Bronchial epithelial cell (primary cell): ENCODE results near the gene VKORC1L1. TPM values are rescaled to one million over a fixed set of nuclear protein-coding genes. Genes with fewer than 3 reads are reported as not detected.
"Not testable (repeated sequence)": the region's sequence is repeated elsewhere in the genome, so short reads cannot be mapped to it uniquely, and the experiment has no call there.

Experiments
- DNase-seq: peaks from one replicate; pipeline ENCODE4 v3.0.0-alpha.2; 2010; ENCODE audit warnings: low read depth
- FAIRE-seq: peaks from 2 replicates; lab custom pipeline; 2011; peaks lifted over from hg19 to GRCh38; lab: Jason Lieb, UNC
- H3K27me3 ChIP-seq: 2 replicates; pipeline ENCODE4 v1.5.1; 2011; ENCODE audit warnings: low read length; ENCODE audit not compliant: control insufficient read depth, insufficient read depth
- H3K36me3 ChIP-seq: 2 replicates; pipeline ENCODE4 v1.5.1; 2011; ENCODE audit warnings: low read length; ENCODE audit not compliant: control insufficient read depth, insufficient read depth
- H3K4me3 ChIP-seq: 2 replicates; pipeline ENCODE4 v1.5.1; 2011; ENCODE audit warnings: mild to moderate bottlenecking, low read depth, low read length, control low read depth
- total RNA-seq: library from RNA; depleted of rRNA; stranded (reverse); fragments of >200 nt; gene quantifications from 2 replicates; pipeline ENCODE4 v1.2.1, GENCODE V29; 2014
- TF ChIP-seq, protein P1 (sequence below): IDR thresholded peaks from 2 replicates; pipeline ENCODE4 v1.5.1; 2011; ENCODE audit warnings: mild to moderate bottlenecking, moderate library complexity, low read length, control low read depth, inconsistent platforms; ENCODE audit not compliant: insufficient read depth, severe bottlenecking

The VKORC1L1 gene
- total RNA-seq, 1 donor from 2014 or later = 11.6 TPM

DNA sequence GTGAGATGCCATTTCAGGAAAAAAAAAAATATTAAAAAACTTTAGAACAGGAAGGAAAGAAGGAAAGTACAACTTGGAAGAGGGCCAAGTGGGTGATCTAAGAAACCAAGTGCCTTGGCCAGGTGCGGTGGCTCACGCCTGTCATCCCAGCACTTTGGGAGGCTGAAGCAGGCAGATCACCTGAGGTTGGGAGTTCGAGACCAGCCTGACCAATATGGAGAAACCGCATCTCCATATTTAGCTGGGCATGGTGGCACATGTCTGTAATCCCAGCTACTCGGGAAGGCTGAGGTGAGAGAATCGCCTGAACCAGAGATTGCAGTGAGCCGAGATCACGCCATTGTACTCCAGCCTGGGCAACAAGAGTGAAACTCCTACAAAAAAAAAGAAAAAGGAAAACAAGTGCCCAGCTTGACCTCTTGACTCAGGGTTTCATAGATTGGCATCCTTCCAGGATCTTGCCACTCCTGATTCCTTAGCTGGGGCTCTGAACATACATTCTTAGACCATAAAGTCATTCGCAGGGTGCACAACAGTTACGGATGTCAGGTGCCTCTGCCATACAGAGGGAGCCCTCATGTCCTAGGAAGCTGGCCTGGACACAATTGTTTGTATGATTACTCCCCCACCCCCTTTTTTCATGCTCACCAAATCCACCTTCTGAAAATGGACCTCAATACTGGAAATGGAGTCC is 111.2 kb downstream of the VKORC1L1 start:
- Histone ChIP-seq H3K4me3 (no peak overlapping the region), H3K27me3 (no peaks in the 10 kb centered on the region), H3K36me3 (no peaks in the 10 kb centered on the region)
- FAIRE-seq (no peak), DNase-seq (peak; percentile 68)
- TF ChIP-seq, protein P1, sequence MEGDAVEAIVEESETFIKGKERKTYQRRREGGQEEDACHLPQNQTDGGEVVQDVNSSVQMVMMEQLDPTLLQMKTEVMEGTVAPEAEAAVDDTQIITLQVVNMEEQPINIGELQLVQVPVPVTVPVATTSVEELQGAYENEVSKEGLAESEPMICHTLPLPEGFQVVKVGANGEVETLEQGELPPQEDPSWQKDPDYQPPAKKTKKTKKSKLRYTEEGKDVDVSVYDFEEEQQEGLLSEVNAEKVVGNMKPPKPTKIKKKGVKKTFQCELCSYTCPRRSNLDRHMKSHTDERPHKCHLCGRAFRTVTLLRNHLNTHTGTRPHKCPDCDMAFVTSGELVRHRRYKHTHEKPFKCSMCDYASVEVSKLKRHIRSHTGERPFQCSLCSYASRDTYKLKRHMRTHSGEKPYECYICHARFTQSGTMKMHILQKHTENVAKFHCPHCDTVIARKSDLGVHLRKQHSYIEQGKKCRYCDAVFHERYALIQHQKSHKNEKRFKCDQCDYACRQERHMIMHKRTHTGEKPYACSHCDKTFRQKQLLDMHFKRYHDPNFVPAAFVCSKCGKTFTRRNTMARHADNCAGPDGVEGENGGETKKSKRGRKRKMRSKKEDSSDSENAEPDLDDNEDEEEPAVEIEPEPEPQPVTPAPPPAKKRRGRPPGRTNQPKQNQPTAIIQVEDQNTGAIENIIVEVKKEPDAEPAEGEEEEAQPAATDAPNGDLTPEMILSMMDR = no peak

DNA sequence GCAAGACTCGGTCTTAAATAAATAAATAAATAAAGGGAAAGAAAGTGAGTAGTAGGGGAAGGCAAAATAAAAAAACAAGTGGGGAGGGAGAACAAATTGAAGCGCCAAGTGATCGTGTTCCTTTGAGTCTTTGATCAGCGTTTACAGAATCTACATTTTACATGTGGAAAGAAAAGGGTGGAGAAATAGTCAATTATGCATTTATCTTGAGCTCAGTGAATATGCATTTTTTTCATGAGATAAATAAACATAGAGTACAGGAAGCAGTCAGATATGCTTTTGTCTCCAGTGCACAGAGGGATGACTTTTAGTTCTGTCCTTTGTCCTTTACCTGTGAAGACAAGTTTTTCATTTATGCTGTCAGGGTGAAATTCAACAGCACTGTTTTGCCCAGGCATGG is 115.2 kb downstream of the VKORC1L1 start:
- H3K36me3 ChIP-seq = no peaks in the 10 kb centered on the region
- TF ChIP-seq, protein P1 = no peak
- FAIRE-seq (no peak), DNase-seq (peak; percentile 13)
- H3K4me3 ChIP-seq = no peak overlapping the region
- no peaks in the 10 kb centered on the region for H3K27me3 ChIP-seq

DNA sequence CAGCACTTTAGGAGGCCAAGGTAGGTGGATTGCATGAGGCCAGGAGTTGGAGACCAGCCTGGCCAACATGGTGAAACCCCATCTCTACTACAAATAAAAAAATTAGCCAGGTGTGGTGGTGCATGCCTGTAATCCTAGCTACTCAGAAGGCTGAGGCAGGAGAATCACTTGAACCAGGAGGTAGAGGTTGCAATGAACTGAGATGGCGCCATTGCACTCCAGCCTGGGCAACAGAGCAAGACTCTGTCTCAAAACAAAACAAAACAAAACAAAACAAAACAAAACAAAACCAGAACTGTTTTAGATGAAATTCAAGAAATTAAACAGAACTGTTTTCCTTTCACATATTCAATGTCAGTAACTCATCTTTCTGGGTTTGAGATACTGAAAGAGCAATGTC is 115.6 kb downstream of the VKORC1L1 start:
- not testable (repeated sequence) for H3K36me3 ChIP-seq, DNase-seq, FAIRE-seq, H3K4me3 ChIP-seq, H3K27me3 ChIP-seq

DNA sequence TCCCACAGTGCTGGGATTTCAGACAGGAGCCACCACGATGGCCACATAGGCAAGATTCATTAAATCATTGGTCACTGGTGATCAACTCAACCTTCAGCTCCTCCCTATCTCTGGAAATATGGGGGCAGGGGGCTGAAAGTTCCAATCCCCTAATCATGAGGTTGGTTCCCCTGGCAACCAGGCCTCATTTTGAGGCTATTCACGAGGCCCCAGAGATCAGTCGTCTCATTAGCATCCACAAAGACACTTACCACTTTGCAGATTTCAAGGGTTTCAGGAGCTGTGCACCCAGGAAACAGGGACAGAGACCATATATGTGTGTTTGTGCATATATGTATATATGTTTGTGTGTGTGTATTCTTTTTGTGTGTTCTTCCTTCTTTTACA is 116.8 kb downstream of the VKORC1L1 start:
- no peak for DNase-seq
- no peak overlapping the region for H3K4me3 ChIP-seq
- no peaks in the 10 kb centered on the region for H3K36me3 ChIP-seq
- no peak for FAIRE-seq
- H3K27me3 ChIP-seq = no peaks in the 10 kb centered on the region
- TF ChIP-seq, protein P1 = no peak

DNA sequence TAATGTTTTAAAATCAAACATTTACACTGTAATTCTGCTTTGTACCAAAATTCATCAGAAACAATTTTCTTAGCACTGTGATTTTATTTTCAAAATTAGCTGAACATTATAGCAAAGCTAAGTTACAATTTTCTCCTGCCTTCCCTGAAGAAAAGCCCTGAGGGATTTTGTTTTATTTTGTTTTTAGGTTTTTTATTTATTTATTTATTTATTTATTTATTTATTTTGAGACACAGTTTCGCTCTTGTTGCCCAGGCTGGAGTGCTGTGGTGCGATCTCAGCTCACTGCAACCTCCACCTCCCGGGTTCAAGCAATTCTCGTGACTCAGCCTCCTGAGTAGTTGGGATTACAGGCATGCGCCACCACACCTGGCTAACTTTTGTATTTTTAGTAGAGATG is 119.0 kb downstream of the VKORC1L1 start:
- H3K27me3 ChIP-seq, FAIRE-seq, H3K4me3 ChIP-seq, H3K36me3 ChIP-seq, DNase-seq: not testable (repeated sequence)

DNA sequence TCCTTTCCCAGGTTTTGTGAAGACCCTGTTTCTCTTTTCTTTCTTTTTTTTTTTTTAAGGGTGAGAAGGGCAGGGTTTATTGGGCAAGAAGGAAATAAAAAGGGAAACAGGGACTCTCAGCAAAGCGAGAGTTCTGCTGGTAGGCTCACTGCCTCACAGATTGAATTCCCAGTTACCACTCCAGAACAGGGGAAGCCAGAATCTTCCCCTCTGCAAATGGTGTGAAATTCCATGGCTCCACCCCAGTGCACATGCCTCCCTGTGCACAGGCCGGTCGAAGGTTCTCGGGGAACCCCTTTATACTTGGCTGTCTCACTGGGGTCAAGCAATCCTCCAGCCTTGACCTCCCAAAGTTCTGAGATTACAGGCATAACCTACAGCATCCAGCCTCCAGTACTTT is 119.7 kb downstream of the VKORC1L1 start:
- Histone ChIP-seq H3K27me3 (no peaks in the 10 kb centered on the region), H3K4me3 (no peak overlapping the region), H3K36me3 (no peaks in the 10 kb centered on the region)
- FAIRE-seq (no peak), DNase-seq (no peak)
- TF ChIP-seq, protein P1 = no peak

DNA sequence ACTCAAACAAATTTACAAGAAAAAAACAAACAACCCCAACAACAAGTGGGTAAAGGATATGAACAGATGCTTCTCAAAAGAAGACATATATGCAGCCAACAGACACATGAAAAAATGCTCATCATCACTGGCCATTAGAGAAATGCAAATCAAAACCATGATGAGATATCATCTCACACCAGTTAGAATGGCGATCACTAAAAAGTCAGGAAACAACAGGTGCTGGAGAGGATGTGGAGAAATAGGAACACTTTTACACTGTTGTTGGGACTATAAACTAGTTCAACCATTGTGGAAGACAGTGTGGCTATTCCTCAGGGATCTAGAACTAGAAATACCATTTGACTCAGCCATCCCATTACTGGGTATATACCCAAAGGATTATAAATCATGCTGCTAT is 122.1 kb downstream of the VKORC1L1 start:
- H3K4me3 ChIP-seq, H3K36me3 ChIP-seq, H3K27me3 ChIP-seq, FAIRE-seq, DNase-seq: not testable (repeated sequence)

DNA sequence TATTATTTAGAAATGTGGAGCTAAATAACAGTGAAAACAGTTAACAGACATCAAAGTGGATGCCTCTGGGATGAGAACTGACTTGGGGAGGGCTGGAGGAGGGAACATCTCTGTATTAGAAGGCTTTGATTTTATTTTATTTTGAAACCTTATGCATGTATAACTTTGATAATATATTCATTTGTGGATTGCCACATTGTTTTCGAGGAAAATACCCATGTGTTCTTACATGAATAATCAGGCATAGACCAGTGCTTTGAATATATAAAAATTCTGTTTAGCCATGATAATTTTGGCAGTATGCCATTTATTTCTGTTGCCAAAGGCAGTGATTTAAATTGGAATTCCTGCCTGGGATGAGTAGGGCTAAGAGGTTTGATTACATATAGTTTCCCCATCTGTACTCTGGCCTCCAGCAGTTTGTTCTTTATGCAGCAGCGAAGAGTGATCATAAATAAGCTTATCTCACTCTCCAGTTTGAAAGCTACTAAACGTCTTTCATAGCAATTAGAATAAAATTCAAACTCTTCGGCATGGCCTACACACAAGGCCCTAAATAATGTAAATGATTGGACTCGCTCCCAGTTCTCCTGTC is 128.0 kb downstream of the VKORC1L1 start:
- not testable (repeated sequence) for H3K36me3 ChIP-seq, H3K27me3 ChIP-seq, FAIRE-seq, DNase-seq, H3K4me3 ChIP-seq

DNA sequence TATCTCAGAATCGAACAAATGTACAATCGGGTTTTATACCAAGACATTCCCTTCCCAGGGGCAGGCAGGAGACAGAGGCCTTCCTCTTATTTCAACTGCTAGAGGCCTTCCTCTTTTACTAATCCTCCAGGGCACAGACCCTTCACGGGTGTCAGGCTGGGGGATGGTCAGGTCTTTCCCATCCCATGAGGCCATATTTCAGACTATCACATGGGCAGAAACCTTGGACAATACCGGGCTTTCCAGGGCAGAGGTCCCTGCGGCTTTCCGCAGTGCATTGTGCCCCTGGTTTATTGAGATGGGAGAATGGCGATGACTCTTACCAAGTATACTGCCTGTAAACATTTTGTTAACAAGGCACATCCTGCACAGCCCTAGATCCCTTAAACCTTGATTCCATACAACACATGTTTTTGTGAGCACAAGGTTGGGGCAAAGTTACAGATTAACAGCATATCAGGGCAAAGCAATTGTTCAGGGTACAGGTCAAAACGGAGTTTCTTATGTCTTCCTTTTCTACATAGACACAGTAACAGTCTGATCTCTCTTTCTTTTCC is 132.3 kb downstream of the VKORC1L1 start:
- not testable (repeated sequence) for DNase-seq, H3K4me3 ChIP-seq, H3K36me3 ChIP-seq, H3K27me3 ChIP-seq, FAIRE-seq
